GM19193 (cell line): ENCODE data around the gene SLC22A1.

ENCODE experiments used
- POLR2A ChIP-seq: IDR thresholded peaks from 4 replicates; pipeline ENCODE4 v1.6.1; 2011; ENCODE audit not compliant: insufficient read depth, insufficient read length; ENCODE audit errors: extremely low read depth

Gene SLC22A1

DNA sequence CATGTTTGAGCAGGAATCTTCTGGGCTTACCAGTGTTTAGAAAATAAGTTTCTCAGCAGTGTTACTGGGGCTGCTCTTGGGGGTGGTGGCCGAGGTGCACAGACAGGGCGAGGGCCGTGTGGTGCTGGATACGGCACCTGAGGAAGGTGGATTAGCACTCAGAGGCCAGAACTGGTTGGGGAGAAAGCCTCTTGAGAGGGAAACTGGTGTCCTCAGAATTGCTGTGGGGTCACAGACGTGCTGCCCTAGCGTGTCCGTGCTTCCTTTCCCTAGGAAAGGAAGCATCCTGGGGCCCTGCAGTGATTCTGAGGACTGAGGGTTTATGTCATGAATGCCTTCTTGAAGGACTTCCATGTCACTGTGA, 32.1 kb upstream of the SLC22A1 start:
- no peak for TF ChIP-seq POLR2A

DNA sequence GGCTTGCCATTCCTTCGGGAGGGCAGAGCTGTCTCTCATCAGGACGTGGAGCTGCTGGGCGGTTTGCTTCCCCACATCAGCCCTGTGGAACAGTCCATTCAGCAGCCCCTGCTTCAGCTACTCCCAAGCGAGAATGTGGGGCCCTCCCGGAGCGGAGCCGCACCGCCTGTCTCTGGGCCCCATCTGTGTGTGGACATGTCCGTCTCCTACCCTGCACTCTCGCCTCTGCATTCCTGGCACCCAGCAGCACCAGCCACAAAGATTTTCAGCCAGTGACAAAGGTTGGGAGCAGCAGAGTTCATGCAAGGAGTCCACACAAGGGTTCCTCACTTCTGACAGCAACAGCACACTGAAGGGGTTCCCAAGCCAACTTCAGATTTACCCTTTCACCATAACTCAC, 29.0 kb upstream of the SLC22A1 start:
- TF ChIP-seq POLR2A, result no peak

DNA sequence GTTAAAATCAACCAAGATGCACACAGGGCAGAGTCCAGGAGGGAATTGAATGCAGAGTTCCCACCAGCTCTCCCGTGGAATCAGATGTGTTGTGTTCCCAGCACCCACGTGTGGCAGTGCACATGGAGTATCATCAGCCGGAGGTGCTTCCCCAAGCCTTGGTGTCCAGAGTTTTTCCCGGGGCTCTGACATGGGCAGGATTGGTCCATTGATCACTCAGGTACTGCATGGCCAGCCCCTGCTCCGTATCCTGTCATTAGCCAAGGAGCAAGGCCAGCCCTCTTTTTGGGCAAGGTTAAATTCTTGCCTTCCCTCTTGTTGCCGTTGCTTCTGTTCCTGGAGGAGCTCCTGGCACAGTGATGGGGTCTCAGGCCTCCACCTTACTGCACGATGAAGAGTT, 28.6 kb upstream of the SLC22A1 start:
- no peak for TF ChIP-seq POLR2A

DNA sequence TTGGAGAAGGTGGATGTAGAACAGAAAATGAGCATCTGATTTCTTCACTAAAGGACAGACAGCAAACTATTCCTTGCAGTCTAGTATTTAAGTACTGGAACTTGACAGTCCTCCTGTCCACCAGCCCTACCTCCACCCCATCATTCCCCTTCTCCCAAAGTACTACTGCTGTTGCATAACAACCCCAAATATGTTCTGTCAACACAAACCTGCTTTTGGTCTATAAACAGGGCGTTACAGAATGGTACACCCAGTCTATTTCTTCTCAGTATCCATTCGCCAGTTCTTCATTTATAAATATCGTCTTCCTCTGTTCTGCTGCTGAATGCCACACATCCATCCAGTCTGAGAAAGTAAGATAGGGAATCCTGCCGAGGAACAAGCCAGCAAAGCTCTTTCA, 27.7 kb upstream of the SLC22A1 start:
- TF ChIP-seq POLR2A, result no peak

GRCh38 chr6:160095146-160095845, 26.3 kb upstream of the SLC22A1 start:
- TF ChIP-seq POLR2A, result no peak

- no peak for TF ChIP-seq POLR2A
Measured at GRCh38 chr6:160101277-160102205, 20.1 kb upstream of the SLC22A1 start.

GRCh38 chr6:160102399-160102798, 19.2 kb upstream of the SLC22A1 start:
- TF ChIP-seq POLR2A, result no peak

- no peak for TF ChIP-seq POLR2A
Measured at GRCh38 chr6:160102956-160103824, 18.4 kb upstream of the SLC22A1 start.

GRCh38 chr6:160103825-160104100, 17.9 kb upstream of the SLC22A1 start:
- no peak for TF ChIP-seq POLR2A

- no peak for TF ChIP-seq POLR2A
Measured at GRCh38 chr6:160104821-160105517, 16.6 kb upstream of the SLC22A1 start.

- TF ChIP-seq POLR2A, result no peak
Measured at GRCh38 chr6:160106010-160106409, 15.6 kb upstream of the SLC22A1 start.

DNA sequence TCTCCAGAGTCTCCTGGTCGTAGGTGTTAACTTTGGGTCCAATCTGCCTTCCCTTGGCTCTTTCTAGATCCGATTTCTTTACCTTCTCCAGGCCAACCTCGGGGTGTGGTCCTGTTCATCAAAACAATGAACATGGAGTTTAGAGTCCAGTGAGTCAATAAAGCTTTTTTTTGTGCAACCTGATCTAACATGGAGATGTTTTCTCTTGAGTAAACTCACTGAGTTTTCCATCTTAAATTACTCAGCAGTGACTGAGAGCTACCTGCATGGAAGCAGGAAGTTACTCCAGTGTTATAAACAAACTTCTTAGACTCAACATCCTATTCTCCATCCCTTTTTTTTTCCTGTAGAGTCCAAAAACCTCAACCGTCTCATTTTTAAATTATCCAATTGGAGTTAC, 14.9 kb upstream of the SLC22A1 start:
- no peak for TF ChIP-seq POLR2A

- TF ChIP-seq POLR2A, result no peak
Measured at GRCh38 chr6:160108077-160108476, 13.5 kb upstream of the SLC22A1 start.

- no peak for TF ChIP-seq POLR2A
Measured at GRCh38 chr6:160110586-160111123, 11.0 kb upstream of the SLC22A1 start.
